Left ventricle myocardium inferior (tissue), 1 donor: ENCODE data around the gene CD63. TPM values are rescaled to one million over a fixed set of nuclear protein-coding genes. Genes with fewer than 3 reads are reported as not detected.

Experiments
- DNase-seq: peaks from one replicate; pipeline ENCODE4 v3.0.0-alpha.2; 2020
- H3K27ac ChIP-seq: fragments of 200-600 bp; replicated peaks from 2 replicates; pipeline ENCODE4 v1.8.0; 2021
- H3K27me3 ChIP-seq: fragments of 200-600 bp; 2 replicates; pipeline ENCODE4 v1.8.0; 2021; ENCODE audit warnings: low read depth
- H3K36me3 ChIP-seq: fragments of 200-600 bp; 2 replicates; pipeline ENCODE4 v1.8.0; 2021
- H3K4me1 ChIP-seq: fragments of 200-600 bp; 2 replicates; pipeline ENCODE4 v1.8.0; 2021
- H3K4me3 ChIP-seq: fragments of 200-600 bp; 2 replicates; pipeline ENCODE4 v1.8.0; 2021; ENCODE audit warnings: mild to moderate bottlenecking, moderate library complexity
- H3K9me3 ChIP-seq: fragments of 200-600 bp; replicated peaks from 2 replicates; pipeline ENCODE4 v1.8.0; 2021
- intact Hi-C: fragments of 100-400 bp; cut with micrococcal nuclease; formaldehyde crosslinking; loops from one replicate; pipeline ENCODE4 v1.11.0; 2022
- total RNA-seq: library from RNA; stranded (reverse); fragmentation: NEBNext Ultra II Directional; extraction: Animal tissue kit (Norgen Biotek cat#: 25700); gene quantifications from one replicate; pipeline ENCODE4 v1.2.1, GENCODE V29; 2021
- TF ChIP-seq, protein P1 (sequence below): fragments of 200-600 bp; IDR thresholded peaks from 2 replicates; pipeline ENCODE4 v1.8.0; 2021; ENCODE audit warnings: antibody characterized with exemption, mild to moderate bottlenecking, borderline replicate concordance
- donor health status: DM: no; HTN: yes; CAD: no; lungs with severe emphysema.

The CD63 gene
- total RNA-seq, 1 donor from 2014 or later = 705 TPM

- intact Hi-C loops = no loop called here
- Histone ChIP-seq H3K27me3 (no peaks in the 10 kb centered on the region), H3K4me1 (peaks cover 6% of the 10 kb centered on the region), H3K4me3 (no peak overlapping the region), H3K36me3 (no peaks in the 10 kb centered on the region), H3K9me3 (no peaks in the 10 kb centered on the region), H3K27ac (no peak overlapping the region)
- DNase-seq = no peak
- TF ChIP-seq, protein P1, sequence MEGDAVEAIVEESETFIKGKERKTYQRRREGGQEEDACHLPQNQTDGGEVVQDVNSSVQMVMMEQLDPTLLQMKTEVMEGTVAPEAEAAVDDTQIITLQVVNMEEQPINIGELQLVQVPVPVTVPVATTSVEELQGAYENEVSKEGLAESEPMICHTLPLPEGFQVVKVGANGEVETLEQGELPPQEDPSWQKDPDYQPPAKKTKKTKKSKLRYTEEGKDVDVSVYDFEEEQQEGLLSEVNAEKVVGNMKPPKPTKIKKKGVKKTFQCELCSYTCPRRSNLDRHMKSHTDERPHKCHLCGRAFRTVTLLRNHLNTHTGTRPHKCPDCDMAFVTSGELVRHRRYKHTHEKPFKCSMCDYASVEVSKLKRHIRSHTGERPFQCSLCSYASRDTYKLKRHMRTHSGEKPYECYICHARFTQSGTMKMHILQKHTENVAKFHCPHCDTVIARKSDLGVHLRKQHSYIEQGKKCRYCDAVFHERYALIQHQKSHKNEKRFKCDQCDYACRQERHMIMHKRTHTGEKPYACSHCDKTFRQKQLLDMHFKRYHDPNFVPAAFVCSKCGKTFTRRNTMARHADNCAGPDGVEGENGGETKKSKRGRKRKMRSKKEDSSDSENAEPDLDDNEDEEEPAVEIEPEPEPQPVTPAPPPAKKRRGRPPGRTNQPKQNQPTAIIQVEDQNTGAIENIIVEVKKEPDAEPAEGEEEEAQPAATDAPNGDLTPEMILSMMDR = no peak
Measured at GRCh38 chr12:55676707-55677106, 52.1 kb downstream of the CD63 start.

- TF ChIP-seq, protein P1 = no peak
- no peaks in the 10 kb centered on the region for H3K27me3 ChIP-seq
- no peak overlapping the region for H3K4me3 ChIP-seq
- intact Hi-C loops = no loop called here
- peak; percentile 1 for DNase-seq
- no peaks in the 10 kb centered on the region for H3K4me1 ChIP-seq
- H3K27ac ChIP-seq = no peak overlapping the region
- H3K9me3 ChIP-seq = no peaks in the 10 kb centered on the region
- no peaks in the 10 kb centered on the region for H3K36me3 ChIP-seq
Measured at GRCh38 chr12:55675666-55676065, 53.1 kb downstream of the CD63 start.

Other genes starting within 250 kb of the CD63 start
- gene OR6C68, start 236.6 kb downstream of the CD63 start, total RNA-seq = not detected
- gene OR6C4, start 179.4 kb downstream of the CD63 start, total RNA-seq = not detected
- not detected for gene OR2AP1, start 156.5 kb downstream of the CD63 start, total RNA-seq
- gene OR10P1, start 92.1 kb downstream of the CD63 start, total RNA-seq = not detected
- gene ITGA7, start 21.1 kb downstream of the CD63 start, total RNA-seq = 520 TPM
- 109 TPM for gene BLOC1S1, start 13.0 kb downstream of the CD63 start, total RNA-seq
- 12.2 TPM for gene RDH5, start 8.6 kb downstream of the CD63 start, total RNA-seq
- gene GDF11, start 14.1 kb upstream of the CD63 start, total RNA-seq = 15.6 TPM
- 53.2 TPM for gene SARNP, start 88.7 kb upstream of the CD63 start, total RNA-seq
- gene ORMDL2, start 89.0 kb upstream of the CD63 start, total RNA-seq = 13.3 TPM
- 18.6 TPM for gene DNAJC14, start 100.6 kb upstream of the CD63 start, total RNA-seq
- gene MMP19, start 113.9 kb upstream of the CD63 start, total RNA-seq = 2.2 TPM
- 14.8 TPM for gene PYM1, start 198.9 kb upstream of the CD63 start, total RNA-seq
- gene DGKA, start 202.2 kb upstream of the CD63 start, total RNA-seq = 6.5 TPM
- gene PMEL, start 237.0 kb upstream of the CD63 start, total RNA-seq = 0.16 TPM
- 7.3 TPM for gene CDK2, start 237.8 kb upstream of the CD63 start, total RNA-seq
- gene RAB5B, start 245.1 kb upstream of the CD63 start, total RNA-seq = 111 TPM